Nephron progenitor cell (in vitro differentiated cells): ENCODE measurements around the gene TBPL1.

Experiments
- DNase-seq: peaks from one replicate; pipeline ENCODE4 v3.0.0; 2021
- H3K27ac Mint-ChIP-seq: 2 replicates; pipeline ENCODE4 v1.8.0; 2021; ENCODE audit warnings: mild to moderate bottlenecking, moderate library complexity, mixed read lengths
- H3K27me3 Mint-ChIP-seq: 2 replicates; pipeline ENCODE4 v1.8.0; 2021; ENCODE audit warnings: mild to moderate bottlenecking, low read depth, mixed read lengths; ENCODE audit not compliant: poor library complexity
- H3K36me3 Mint-ChIP-seq: 2 replicates; pipeline ENCODE4 v1.8.0; 2021; ENCODE audit warnings: low read depth, mixed read lengths
- H3K4me1 Mint-ChIP-seq: 2 replicates; pipeline ENCODE4 v1.8.0; 2021; ENCODE audit warnings: mixed read lengths
- H3K4me3 Mint-ChIP-seq: 2 replicates; pipeline ENCODE4 v1.8.0; 2021; ENCODE audit warnings: mild to moderate bottlenecking, moderate library complexity, mixed read lengths
- H3K9me3 Mint-ChIP-seq: 2 replicates; pipeline ENCODE4 v1.8.0; 2021; ENCODE audit warnings: mild to moderate bottlenecking, moderate library complexity, mixed read lengths
- TF ChIP-seq, protein P1 (sequence below): fragments of 200-600 bp; sonication (generic); IDR thresholded peaks from 2 replicates; pipeline ENCODE4 v1.5.0; 2021; ENCODE audit warnings: antibody characterized with exemption

Gene TBPL1

GRCh38 chr6:134029495-134030455 lies 76.8 kb downstream of the TBPL1 start:
- Mint-ChIP-seq H3K27ac (peak overlapping the region; percentile 16), H3K4me1 (peaks cover 18% of the 10 kb centered on the region), H3K36me3 (peaks cover 10% of the 10 kb centered on the region), H3K9me3 (no peaks in the 10 kb centered on the region), H3K4me3 (peak overlapping the region; percentile 11), H3K27me3 (peaks cover 4% of the 10 kb centered on the region)
- TF ChIP-seq, protein P1, sequence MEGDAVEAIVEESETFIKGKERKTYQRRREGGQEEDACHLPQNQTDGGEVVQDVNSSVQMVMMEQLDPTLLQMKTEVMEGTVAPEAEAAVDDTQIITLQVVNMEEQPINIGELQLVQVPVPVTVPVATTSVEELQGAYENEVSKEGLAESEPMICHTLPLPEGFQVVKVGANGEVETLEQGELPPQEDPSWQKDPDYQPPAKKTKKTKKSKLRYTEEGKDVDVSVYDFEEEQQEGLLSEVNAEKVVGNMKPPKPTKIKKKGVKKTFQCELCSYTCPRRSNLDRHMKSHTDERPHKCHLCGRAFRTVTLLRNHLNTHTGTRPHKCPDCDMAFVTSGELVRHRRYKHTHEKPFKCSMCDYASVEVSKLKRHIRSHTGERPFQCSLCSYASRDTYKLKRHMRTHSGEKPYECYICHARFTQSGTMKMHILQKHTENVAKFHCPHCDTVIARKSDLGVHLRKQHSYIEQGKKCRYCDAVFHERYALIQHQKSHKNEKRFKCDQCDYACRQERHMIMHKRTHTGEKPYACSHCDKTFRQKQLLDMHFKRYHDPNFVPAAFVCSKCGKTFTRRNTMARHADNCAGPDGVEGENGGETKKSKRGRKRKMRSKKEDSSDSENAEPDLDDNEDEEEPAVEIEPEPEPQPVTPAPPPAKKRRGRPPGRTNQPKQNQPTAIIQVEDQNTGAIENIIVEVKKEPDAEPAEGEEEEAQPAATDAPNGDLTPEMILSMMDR: no peak
- DNase-seq: no peak

- Mint-ChIP-seq H3K36me3 (peaks cover 10% of the 10 kb centered on the region), H3K4me3 (no peak overlapping the region), H3K9me3 (no peaks in the 10 kb centered on the region), H3K27ac (no peak overlapping the region), H3K27me3 (peaks cover 4% of the 10 kb centered on the region), H3K4me1 (peaks cover 23% of the 10 kb centered on the region)
- DNase-seq: no peak
- TF ChIP-seq, protein P1: no peak
Observed at GRCh38 chr6:134031696-134032255, 78.8 kb downstream of the TBPL1 start.

DNA sequence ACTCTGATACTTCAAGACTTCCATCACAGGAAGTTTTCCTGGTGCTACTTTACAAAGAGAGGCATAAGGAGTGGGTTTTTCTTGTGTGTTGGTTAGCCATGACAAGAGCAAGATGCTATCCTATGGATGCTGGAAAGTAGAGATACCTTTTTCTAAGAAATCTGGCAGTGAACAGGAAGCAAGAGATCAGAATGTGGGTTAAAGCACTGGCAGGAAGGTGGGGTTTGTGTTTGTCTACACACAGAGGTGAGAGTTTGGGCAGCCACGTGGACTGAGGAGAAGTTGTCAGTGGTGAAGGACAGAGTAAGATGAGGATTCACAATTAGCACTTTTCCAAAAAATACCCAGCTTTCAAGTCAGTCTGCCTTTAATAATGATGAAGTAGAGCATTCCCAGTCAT lies 81.5 kb downstream of the TBPL1 start:
- H3K4me3 Mint-ChIP-seq: no peak overlapping the region
- no peaks in the 10 kb centered on the region for H3K36me3 Mint-ChIP-seq
- no peaks in the 10 kb centered on the region for H3K9me3 Mint-ChIP-seq
- TF ChIP-seq, protein P1: no peak
- H3K27me3 Mint-ChIP-seq: peaks cover 6% of the 10 kb centered on the region
- peaks cover 13% of the 10 kb centered on the region for H3K4me1 Mint-ChIP-seq
- H3K27ac Mint-ChIP-seq: no peak overlapping the region
- DNase-seq: no peak

DNA sequence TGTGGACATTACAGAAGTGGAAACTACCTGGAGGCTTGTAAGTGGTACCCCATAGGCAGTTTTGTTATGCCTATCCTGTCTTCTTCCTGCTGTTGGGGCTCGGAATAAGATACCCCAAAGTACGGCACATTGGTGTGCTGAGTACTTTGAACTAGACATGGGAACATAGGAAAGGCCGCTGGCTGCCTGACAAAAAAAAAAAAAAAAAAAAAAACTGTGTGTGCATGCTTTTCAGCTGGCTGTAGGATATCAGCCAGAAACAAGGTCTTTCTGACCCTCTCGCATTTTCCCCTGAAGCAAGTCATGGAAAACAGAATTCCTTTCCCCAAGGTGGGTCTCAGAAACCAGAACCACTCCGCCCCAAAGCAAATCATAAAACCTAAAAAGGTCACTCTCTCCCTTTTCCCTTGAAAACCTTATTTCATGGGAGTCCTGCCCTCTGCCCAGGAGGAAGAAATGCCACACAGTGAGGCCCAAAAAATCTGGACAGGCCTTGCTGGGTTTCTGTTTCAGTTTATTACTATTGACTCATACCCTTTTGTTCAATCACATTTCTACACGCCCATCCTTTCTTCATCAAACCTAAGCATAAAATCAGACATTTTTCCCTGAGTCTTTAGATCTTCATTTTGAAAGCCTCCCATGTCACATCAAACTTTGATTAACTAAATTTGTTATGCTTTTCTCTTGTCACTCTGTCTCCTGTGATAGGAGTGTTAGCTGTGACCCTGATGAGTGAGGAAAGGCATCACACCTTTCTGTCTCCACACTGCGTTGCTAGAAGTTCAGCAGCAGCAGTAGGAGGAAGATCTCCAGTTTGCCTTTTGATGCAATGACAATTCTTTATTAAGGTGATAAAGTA lies 82.2 kb downstream of the TBPL1 start:
- Mint-ChIP-seq H3K27ac (peak overlapping the region; percentile 47), H3K27me3 (peaks cover 6% of the 10 kb centered on the region), H3K36me3 (no peaks in the 10 kb centered on the region), H3K4me1 (peaks cover 6% of the 10 kb centered on the region), H3K9me3 (no peaks in the 10 kb centered on the region), H3K4me3 (no peak overlapping the region)
- DNase-seq: no peak
- TF ChIP-seq, protein P1: no peak

GRCh38 chr6:134035823-134036296 lies 82.8 kb downstream of the TBPL1 start:
- TF ChIP-seq, protein P1: no peak
- H3K27ac Mint-ChIP-seq: no peak overlapping the region

More at GRCh38 chr6:134035823-134036296, 82.8 kb downstream of the TBPL1 start:
- Mint-ChIP-seq H3K27me3 (peaks cover 6% of the 10 kb centered on the region), H3K36me3 (no peaks in the 10 kb centered on the region), H3K4me3 (no peak overlapping the region), H3K9me3 (no peaks in the 10 kb centered on the region), H3K4me1 (peaks cover 5% of the 10 kb centered on the region)
- no peak for DNase-seq
